Activated CD4-positive, alpha-beta T cell treated with anti-CD3 and anti-CD28 coated beads for 24 hours (primary cell): ENCODE results near the gene MITF.

Experiments used
- DNase-seq, 2 donors: peaks; one replicate each; pipeline ENCODE4 v3.0.0-alpha.2; 2020; ENCODE audit warnings: low read depth in 2 of 2

MITF gene

GRCh38 chr3:69729147-69729919 lies 9.9 kb upstream of the MITF start:
- no peak for DNase-seq

- DNase-seq: no peak
These were observed 8.2 kb upstream of the MITF start for GRCh38 chr3:69731080-69731479.

GRCh38 chr3:69735893-69736292 lies 3.4 kb upstream of the MITF start:
- DNase-seq: no peak

GRCh38 chr3:69737392-69737791 lies 1.9 kb upstream of the MITF start:
- no peak for DNase-seq

GRCh38 chr3:69738315-69738714 lies 949 bp upstream of the MITF start:
- DNase-seq: no peak

GRCh38 chr3:69738859-69739203 lies 433 bp upstream of the MITF start:
- DNase-seq: no peak

GRCh38 chr3:69740103-69741021 lies 1.1 kb downstream of the MITF start:
- DNase-seq: no peak

GRCh38 chr3:69741032-69741767 lies 1.9 kb downstream of the MITF start:
- DNase-seq: no peak

- DNase-seq: no peak
These were observed 3.1 kb downstream of the MITF start for GRCh38 chr3:69742391-69742790.

- no peak for DNase-seq
These were observed 5.0 kb downstream of the MITF start for GRCh38 chr3:69743975-69744906.

GRCh38 chr3:69745505-69745904 lies 6.2 kb downstream of the MITF start:
- DNase-seq: no peak

GRCh38 chr3:69746119-69746518 lies 6.9 kb downstream of the MITF start:
- DNase-seq: no peak

GRCh38 chr3:69747511-69748258 lies 8.4 kb downstream of the MITF start:
- DNase-seq: no peak

- no peak for DNase-seq
These were observed 9.2 kb downstream of the MITF start for GRCh38 chr3:69748503-69748902.

GRCh38 chr3:69749461-69749860 lies 10.2 kb downstream of the MITF start:
- no peak for DNase-seq

GRCh38 chr3:69750549-69750948 lies 11.3 kb downstream of the MITF start:
- no peak for DNase-seq

- no peak for DNase-seq
These were observed 11.8 kb downstream of the MITF start for GRCh38 chr3:69751074-69751476.

GRCh38 chr3:69752241-69752640 lies 13.0 kb downstream of the MITF start:
- no peak for DNase-seq

GRCh38 chr3:69753179-69753775 lies 14.0 kb downstream of the MITF start:
- DNase-seq: no peak

GRCh38 chr3:69755795-69756194 lies 16.5 kb downstream of the MITF start:
- no peak for DNase-seq
